SU-DHL-6 (cell line): ENCODE data around the gene PDCD4.

Experiments used
- CTCF ChIP-seq: fragments of 200-600 bp; sonication (generic); IDR thresholded peaks from one replicate; pipeline ENCODE4 v1.5.1; 2017; ENCODE audit warnings: antibody characterized with exemption, mild to moderate bottlenecking, low read length, moderate library complexity; ENCODE audit not compliant: insufficient read depth, poor library complexity, severe bottlenecking
- EZH2phosphoT487 ChIP-seq: fragments of 200-600 bp; sonication (generic), shearing (Covaris generic); conservative IDR thresholded peaks from 2 replicates; pipeline ENCODE4 v1.6.1; 2018; ENCODE audit warnings: mild to moderate bottlenecking, antibody characterized with exemption, low read length, moderate library complexity, mixed read lengths

DNA sequence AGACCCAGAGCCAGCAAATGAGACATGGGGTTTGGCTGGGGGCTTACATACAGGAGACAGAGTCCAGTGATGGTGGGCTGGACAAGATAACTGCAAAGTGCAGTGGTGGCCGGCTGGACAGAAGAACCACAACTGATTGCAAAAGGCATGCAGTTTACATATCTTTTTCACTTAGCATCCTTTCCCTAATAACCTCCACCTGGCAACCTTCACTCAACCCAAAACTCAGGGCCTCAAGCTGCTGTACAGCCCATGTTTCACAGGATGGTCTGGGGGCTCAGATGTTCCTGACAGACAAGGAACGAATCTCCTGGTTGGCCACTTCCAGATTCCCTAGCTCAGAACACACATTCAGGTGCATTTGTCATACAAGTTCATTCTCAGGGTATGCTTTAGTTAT, 7.8 kb upstream of the PDCD4 start:
- no peak for TF ChIP-seq EZH2phosphoT487
- TF ChIP-seq CTCF: no peak
